Ecto neural progenitor cell (in vitro differentiated cells): ENCODE results near the gene ZMAT5.

Experiments used
- DNase-seq: peaks from one replicate; pipeline ENCODE4 v3.0.0-alpha.2; 2018; ENCODE audit warnings: low spot score

The ZMAT5 gene

DNA sequence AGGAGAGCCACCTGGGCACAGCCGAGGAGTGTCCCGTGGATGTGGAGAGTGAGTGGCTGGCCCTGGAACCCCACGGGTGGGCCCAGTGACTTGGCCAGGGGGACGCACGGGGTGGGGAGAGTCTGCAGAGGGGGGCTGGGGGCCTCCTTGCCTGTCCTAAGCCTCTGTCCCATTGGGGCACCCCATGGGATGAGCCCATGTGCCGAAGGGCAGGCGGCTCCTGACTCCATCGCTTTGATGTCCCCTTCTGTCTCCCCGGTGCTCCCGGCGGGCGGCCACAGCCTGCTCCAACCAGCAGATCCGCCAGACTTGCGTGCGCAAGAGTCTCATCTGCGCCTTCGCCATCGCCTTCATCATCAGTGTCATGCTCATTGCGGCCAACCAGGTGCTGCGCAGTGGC is 37.6 kb downstream of the ZMAT5 start:
- no peak for DNase-seq

DNA sequence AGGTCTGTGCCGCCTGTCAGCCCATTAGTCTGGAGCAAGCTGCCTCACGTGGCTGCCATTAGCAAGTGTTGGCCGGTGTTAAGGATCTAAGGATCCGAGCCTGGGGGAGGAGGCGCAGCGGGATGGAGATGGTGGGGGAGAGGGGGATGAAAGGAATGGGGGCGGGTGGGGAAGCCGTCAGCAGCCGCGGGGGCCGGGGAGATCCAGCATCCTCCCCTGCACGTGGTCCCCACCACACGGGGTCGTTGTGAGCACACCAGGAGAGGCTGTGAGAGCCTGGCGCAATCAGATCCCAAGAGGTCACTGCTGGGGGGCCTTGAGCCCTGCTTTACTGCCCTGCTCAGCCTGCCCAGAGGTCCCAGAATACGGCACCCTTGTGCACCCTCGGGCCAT is 39.7 kb downstream of the ZMAT5 start:
- peak; percentile 76 for DNase-seq

DNA sequence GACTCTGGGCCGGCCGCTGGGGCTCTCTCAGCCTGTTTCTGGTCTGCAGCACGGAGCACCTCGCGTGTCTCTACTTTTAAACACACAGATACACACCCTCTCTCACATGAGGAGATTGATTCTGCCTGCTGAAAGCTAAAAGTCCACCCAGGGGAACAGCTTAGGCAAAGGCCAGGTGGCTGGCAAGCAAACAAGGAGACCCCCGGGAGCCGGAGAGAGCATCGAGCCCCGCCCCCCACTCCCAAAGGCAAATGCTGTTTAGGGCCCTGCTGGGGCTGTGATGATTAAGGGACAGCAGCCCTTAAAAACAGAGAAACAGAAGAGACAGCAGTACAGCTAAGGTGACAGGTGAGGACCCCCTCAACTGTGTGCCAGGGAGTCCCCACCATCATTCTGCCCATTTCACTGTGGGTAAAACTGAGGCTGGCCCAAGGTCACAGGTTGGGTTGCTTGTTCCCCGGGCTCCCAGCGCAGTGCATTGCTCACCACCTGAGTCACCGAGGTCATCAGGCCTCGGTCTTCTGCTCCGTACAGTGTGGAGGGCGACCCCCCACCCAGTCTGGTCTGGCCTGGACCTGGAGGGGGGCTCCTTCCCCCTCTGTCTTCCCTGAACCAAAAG is 40.2 kb downstream of the ZMAT5 start:
- no peak for DNase-seq

DNA sequence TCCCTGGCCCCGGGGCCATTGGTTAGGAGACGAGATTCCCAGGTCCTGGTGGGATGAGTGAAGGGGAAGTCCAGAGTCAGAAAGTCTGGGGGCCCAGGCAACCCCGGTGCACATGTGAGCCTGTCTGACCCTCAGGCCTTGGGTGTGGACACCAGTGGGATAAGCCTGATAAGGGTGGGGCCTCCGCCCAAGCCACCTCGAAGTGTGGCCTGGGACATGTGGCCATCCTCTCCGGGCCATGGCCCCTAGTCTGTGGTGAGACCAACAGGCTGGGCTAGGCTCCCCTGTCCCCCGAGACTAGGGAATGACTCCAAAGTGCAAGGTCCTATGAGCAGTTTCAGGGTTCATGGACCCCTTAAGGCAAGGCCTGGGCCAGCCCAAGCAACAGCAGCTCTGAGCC is 40.7 kb downstream of the ZMAT5 start:
- DNase-seq: no peak

DNA sequence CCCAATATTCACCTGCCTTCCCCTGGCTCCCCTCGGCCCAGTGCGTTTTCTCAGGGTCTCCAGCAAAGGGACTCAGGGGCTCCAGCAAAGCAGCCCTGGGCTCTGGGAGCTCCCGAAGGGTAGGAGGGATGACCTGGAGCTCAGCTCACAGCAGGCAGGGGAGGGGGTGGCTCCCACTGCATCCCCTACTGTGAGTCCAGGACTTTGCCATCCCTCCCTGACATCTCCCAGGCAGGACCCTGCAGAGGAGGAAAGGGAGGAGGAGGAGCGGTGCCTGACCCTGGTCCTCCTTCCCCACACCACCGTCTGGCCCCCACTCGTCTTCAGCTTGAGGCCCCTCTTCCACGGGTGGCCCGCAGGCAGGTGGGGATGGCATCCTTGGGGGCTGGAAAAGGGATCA is 42.0 kb downstream of the ZMAT5 start:
- DNase-seq: no peak

DNA sequence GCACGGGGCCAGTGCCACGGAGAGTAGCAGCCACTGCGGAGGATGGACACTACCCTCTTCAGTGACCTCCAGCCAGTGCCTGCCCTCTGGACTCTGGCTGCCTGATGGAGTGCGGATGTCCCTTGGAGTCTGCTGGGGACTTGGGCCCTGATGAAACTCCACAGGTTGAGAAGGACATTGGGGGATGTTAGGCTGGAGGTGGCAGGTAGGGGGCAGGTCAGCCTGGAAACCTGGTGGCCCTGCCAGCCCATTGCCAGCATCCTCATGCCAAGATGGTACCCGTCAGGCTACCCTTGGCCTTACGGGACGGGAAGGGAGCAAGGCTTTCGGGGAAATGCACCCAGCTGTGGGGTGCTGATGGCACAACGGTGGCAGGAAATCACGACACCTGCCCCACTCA is 43.0 kb downstream of the ZMAT5 start:
- DNase-seq: no peak

DNA sequence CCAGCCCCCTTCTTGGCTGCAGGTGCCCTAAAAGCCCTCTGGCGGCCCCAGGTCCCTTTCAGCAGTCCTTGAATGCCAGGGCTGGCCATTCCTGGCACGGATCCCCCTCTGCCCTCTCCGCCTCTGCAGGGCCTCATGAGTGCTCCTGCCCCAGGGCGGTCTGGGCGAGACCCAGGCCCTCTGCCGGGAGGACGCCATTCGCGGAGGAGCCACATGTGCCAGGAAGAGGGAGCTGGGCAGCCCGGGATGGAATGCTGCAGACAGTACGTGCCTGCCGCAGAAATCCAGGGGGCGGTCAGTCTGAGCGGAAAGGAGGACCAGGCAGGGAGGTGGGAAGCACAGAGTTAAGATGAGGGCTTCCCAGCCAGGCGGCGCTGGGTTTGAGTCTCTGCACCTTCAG is 44.2 kb downstream of the ZMAT5 start:
- DNase-seq: no peak

DNA sequence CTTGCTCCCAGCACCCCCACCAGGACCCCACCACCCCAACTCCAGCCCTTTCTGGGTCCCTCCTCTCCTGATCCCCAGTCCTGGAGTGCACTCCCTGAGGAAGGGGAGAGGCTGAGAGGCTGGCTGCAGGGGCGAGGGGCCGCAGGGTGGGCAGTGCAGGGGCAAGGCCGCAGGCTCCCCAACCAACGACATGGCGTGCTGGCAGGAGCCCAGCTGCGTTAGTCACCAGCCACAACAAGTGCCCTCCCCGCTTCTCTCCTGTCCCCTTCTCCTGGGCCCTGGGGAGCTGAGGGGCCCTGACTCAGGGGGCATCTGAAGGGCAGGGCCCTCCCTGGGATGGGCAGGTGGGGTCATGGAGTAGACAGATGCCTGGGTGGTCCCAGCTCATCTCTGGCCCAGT is 44.7 kb downstream of the ZMAT5 start:
- DNase-seq: no peak

DNA sequence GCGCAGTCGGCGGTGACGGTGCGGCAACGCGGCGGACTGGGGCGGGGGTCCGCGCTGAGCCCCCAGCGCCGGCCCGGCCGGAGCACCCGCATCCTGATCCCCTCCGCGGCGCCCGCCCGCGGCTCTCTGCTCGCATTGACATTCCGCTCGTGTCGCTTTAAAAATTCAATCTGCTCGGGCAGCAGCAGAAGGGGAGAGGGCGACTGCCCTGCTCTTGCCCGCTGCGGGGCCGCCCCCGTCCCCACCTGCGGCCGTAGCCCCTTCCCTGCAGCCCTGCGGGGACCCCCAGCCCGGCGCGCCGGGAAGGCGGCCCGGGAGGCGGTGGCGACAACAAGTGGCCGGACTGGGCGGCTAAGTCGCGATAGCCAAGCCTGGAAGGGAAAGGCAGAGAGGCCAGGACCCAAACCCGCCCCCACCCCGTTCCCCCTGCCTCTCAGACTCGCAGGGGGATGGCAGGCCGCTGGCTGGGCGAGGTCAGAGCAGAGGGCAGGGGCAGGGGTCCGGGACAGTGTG is 45.9 kb downstream of the ZMAT5 start:
- DNase-seq: no peak

DNA sequence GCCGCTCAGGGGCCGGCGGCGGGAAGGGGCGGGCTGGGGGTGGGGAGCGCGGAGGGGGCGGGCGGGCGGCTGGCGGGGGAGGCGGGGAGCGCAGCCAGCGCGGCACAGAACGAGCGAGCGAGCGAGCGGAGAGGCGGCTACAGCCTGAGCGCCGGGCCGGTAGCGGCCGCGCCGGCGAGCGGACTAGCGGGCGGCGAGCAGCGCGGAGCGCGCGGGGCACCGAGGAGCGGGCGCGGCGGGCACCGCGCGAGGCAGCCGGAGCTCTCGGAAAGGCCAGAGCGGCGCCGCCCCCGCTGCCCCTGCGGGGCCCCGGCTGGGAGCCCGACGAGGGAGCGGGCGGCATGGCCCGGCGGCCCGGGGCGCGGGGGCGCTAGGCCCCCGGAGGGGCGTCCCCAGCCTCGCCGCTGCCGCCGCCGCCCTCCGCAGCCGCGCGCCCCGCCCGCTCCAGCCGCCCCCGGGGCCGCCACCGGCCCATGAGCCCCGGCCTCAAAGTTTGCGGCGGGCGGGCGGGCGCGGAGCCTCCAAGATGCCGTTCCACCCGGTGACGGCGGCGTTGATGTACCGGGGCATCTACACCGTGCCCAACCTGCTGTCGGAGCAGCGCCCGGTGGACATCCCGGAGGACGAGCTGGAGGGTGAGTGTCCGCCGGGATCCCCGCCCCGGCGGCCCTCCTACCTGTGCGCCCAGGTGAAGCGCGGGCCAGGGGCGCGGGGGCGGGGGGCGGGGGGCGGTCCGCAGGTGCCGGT is 46.7 kb downstream of the ZMAT5 start, which contains the start of gene CABP7:
Gene CABP7, plus strand, starts transcription at position 105 of the 747 bp plus-strand sequence. Its CDS starts 422 bp downstream, at position 527.
- no peak for DNase-seq

DNA sequence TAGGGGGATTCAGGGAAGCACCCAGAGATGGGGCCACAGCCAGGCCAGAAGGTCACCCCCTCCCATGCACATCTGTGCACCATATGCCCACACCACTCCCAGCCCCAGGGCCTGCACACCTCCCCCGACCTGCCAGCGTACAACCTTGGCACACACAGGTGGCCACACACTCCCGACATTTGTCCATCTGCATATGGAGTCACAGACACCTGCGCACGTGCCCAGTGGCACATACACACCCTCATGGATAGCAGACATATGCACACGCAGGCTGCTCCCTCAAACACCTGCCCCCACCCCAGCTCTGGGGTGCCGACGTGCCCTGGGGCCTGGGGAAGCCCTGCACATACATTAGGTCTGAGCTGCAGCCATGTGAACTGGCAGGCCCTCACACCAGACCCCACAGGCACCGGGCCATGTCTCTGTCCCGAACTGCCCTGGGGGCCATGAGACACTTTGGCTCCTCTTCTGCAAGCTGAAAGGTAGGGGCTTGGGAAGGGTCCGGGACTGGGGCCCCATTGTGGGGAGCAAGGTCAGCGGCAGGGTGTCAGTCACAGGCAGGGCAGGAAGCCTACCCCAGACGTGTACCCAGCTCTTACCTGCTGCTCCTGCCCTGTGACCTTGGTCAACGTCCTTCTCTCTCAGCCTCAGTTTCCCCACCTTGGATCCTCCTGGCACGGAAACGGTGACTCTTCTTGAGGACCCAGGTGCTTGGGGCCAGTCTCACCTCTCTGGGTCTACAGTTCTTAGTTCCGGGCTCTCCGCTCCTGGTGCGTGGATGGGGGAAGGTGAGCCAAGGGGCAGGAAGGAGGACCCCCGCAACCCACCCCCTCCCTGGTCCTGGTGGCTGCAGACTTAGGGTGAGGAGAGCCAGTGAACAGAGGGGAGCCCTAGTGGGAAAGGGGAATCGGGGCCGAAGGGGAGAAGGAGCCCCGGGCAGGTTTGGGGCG is 47.6 kb downstream of the ZMAT5 start:
- no peak for DNase-seq

DNA sequence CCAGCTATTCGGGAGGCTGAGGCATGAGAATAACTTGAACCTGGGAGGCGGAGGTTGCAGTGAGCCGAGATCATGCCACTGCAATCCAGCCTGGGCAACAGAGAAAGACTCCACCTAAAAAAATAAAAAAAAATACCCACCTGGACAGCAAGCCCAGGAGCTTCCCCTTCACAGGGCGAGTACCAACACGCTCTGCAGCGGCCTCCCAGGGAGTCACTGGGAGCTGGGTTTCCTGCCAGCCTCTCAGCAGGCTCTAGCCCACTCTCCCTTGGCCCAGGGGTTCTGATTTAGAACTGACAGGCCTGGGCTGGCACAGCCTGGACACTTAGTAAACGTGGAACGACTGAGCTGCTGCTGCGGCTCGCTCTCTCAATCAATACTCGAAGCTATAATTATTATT is 49.0 kb downstream of the ZMAT5 start:
- DNase-seq: no peak

DNA sequence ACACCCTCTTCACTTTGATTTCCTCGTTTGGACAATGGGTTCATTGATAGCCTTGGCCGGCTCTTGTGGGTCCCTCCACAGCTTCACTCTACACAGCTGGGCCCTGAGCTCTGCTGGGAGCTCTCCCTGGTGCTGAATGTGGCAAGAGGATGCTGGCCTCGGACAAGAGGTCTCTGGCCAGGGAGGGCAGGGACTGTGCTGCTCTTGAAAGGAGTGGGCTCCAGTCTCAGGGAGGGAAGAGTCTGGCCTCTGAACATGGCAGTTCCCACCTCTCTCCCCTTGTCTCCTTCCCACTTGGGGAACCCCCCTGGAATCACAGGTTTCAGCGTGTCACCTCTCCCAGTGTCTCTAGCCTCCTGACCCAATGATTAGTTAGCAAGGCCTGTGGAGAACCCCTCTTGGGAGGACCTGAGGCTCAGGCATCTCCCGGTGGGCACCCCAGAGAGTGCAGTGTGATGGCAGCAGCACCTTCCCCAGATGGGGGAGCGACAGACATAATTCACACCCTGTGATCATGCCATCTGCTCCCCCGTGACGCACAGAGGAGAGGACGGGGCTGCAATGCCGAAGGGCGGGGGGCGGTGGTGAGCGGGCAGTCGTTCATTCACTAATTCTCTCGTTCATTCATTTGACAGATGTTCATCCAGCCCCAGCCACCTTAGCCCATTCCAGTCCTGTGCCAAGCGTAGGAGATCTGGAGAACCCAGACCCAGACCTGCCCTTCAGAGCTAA is 49.8 kb downstream of the ZMAT5 start:
- DNase-seq: peak; percentile 90

DNA sequence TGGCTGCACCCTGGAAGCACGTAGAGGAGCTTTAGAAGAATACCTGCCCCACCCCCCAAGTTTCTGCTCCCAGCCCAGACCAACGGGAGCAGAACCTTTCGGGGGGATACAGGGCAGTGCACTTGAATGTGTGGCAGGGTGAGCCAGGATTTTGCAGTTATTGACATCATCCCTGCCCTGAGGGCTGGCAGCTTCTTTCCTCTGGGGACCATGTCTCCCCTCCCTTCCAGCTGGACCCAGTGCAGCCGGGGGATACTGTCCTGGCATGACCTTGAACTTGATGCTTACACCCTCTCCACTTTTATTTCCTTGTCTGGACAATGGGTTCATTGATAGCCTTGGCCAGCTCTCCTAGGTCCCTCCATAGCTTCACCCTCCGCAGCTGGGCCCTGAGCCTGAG is 51.1 kb downstream of the ZMAT5 start:
- DNase-seq: no peak

DNA sequence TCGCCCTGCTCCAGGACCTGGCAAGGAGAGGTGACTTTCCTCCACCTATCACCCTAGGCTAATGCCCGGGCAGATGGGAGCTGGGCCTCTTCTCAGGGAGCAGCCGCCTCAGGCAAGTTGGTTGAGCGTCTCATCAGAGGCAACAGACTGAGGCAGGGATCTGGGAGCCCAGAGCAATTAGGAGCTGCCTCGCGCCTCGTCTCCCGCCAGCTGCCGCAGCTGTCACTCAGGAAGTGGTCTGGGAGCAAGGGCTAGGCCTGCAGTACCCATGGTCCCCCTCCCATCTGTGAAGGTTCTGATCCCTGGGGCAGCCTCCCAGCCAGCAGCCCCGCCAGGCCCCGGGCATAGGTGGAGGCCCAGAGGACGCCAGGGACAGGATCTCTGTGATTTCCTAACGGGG is 51.6 kb downstream of the ZMAT5 start:
- DNase-seq: no peak

DNA sequence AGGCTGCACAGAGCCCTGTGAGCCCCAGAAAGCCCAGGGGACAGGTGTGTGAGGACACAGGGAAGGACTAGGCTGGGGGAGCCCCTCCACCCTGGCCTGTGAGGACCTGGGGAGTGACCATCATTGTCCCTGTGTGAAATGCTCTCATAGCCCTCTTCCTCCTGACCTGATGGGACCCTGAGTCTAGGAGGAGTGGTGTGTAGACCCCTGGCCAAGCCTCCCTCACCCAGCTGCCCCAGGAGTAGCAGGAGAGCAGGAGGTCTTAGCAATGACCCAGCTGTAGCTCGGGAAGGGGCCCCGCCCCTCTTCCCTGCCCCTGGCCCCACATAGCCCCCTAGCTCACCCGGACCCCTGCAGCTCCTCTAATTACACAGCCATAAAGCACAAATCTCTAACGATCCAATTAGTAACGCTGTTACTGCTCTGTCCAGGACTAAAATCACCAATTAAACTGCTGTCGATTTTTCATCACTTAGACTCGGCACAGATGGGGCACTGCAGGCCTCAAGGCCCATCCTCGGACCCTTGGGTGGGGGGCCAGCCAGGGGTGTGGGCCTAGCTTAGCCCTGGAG is 53.6 kb downstream of the ZMAT5 start:
- no peak for DNase-seq

DNA sequence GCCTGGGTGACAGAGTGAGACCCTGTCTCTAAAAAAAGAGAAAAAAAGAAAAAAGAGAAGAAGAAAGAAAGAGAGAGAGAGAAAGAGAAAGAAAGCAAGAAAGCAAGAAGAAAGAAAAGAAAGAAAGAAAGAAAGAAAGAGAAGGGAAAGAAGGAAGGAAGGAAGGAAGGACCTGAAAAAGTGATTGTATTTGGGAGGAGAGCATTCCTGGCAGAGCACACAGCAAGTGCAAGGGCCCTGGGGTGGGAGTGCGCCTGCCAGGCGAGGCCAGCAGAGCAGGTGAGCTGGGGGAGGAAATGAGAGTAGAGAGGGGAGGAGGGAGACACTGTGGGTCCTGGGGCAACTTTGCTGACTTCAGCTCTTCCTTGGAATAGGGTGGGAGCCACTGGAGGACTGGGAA is 54.7 kb downstream of the ZMAT5 start:
- DNase-seq: no peak

DNA sequence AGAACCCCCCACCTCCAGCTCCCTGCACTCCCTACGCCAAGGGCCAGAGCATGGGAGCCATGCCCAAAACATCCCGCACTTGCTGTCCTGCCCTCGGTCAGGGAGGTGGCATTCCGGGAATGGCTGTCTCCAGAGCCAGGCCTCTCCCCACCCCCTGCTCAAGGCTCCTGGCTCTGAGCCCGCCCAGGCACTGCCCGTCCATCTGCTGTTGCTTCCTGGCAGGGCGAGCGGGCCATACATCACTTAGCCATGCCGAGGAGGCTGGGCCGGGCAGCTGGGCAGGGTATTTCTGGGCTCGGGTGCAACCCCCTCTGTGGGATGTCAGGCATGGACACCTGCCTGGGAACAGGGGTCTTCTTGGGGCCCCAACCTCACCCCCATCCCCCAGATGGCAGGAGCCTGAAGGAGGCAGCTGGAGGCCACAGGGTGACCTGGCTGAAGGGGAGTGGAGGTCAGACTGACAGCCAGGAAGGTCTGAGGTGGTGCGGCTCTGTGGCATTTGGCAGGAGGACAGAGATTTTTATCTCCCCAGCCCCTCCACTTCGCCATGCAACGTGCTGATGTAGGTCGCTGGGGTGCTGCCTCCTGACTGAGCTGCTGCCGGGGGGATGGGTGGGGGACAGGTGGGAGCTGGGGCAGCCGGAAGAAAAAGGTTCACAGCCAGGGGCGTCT is 55.7 kb downstream of the ZMAT5 start:
- no peak for DNase-seq

DNA sequence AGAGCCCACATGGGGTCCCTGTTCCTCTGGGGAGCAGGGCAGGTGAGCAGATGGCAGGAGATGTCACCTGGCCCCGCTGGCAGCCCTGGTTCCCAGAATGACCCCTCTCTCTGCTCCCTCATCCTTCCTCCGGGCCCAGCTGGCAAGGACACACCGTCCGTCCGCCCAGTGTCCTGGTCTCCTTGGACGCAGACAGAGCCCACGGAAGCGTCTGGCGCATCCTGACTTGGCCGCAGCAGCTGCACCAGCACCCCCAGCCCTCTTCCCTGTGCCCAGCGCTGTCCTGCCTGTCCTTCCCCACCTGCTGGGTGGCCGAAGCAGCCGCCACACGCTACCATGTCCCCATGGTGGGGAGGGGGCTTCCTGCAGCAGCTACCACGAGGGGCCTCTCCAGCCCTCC is 56.6 kb downstream of the ZMAT5 start:
- DNase-seq: no peak

DNA sequence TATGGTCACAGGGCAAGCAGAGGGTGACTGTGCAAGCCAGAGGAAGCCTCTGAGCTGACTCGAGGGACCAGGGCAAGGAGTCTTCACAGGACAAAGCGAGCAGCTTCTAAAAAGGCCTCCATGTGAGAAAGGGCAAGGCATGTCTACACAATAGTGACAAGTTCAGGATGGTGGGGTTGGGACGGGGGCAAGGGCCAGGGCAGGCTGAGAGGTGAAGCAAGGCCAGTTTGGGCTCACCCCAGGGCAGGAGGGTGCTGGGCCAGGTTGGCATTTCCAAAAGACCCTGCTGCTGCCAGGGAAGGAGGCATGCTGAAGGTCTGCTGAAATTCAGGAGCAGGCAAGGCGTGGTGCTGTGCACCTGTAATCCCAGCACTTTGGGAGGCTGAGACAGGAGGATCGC is 59.3 kb downstream of the ZMAT5 start:
- DNase-seq: no peak

DNA sequence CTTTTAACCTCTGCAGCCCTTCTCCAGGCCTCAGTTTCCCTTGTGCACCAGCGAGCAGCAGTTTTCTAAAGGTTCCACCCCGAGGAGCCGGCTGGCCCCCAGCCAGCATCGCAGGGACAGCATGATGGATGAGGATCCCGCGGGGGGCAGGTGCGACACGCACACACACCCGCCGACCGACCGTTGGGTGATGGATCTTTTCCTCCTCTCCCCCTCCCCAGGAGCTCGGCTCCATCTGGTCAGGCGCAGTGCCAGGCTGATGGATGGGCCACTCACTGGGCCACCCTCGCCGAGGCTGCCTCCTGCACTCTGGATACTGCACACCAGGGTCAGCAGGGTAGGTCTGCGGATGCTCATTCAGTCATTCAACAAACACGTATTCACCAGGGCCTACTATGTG is 59.8 kb downstream of the ZMAT5 start:
- DNase-seq: no peak
